HEK293T (cell line): ENCODE data around the gene EXOC7.

ENCODE experiments used
- ARNT ChIP-seq: fragments of 450-650 bp; IDR thresholded peaks from 2 replicates; pipeline ENCODE4 v1.6.1; 2017; ENCODE audit warnings: mild to moderate bottlenecking
- L3MBTL2 ChIP-seq: fragments of 450-650 bp; conservative IDR thresholded peaks from 2 replicates; pipeline ENCODE4 v1.6.1; 2016; ENCODE audit warnings: mild to moderate bottlenecking
- NFRKB ChIP-seq: fragments of 450-650 bp; IDR thresholded peaks from 2 replicates; pipeline ENCODE4 v1.6.1; 2016; ENCODE audit warnings: mild to moderate bottlenecking, moderate library complexity
- PKNOX1 ChIP-seq: fragments of 450-650 bp; IDR thresholded peaks from 2 replicates; pipeline ENCODE4 v1.6.1; 2016
- SP1 ChIP-seq: fragments of 450-650 bp; IDR thresholded peaks from 2 replicates; pipeline ENCODE4 v1.6.1; 2017

- TF ChIP-seq SP1 (no peak), ARNT (no peak), NFRKB (no peak), L3MBTL2 (no peak), PKNOX1 (no peak)
Measured at GRCh38 chr17:76051561-76051960, 52.0 kb downstream of the EXOC7 start.
